Activated naive CD4-positive, alpha-beta T cell treated with anti-CD3 and anti-CD28 coated beads, Interleukin-2, amount 50 U/mL, for 24 hours (primary cell): ENCODE data around the gene SMS.

Experiments used
- H3K27ac Mint-ChIP-seq: one replicate; pipeline ENCODE4 v1.8.0; 2021; ENCODE audit warnings: mild to moderate bottlenecking, mixed read lengths
- H3K27me3 Mint-ChIP-seq: one replicate; pipeline ENCODE4 v1.8.0; 2021; ENCODE audit warnings: mixed read lengths
- H3K36me3 Mint-ChIP-seq: one replicate; pipeline ENCODE4 v1.8.0; 2021; ENCODE audit warnings: mixed read lengths
- H3K4me1 Mint-ChIP-seq: one replicate; pipeline ENCODE4 v1.8.0; 2021; ENCODE audit warnings: mixed read lengths
- H3K4me3 Mint-ChIP-seq: one replicate; pipeline ENCODE4 v1.8.0; 2021; ENCODE audit warnings: mild to moderate bottlenecking, mixed read lengths
- H3K9me3 Mint-ChIP-seq: one replicate; pipeline ENCODE4 v1.8.0; 2021; ENCODE audit warnings: mixed read lengths

SMS gene

DNA sequence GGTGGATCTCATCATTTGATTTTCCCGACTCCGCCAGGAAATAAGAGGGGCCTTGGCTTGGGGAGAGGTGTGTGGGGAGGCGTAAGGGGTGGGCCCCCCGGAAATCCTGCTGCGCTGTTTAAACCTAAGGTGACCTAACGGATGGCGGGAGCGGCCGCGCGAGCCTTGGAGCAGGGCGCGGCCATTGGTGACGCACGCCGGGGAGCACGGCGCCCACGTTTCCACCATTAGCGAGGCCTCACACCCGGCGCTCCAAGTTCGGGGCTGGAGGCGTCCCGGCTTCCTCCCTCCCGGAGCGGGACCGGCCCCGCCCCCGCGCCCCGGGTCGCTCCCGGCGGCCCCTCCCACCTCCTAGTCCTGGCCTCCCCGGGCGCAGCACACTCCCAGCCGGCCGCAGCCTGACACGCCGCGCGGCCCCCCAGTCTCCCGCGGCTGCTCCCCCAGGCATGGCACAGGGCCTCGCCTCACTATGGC is at the start of gene SMS:
Gene SMS, plus strand, starts transcription at position 354 of the 474 bp plus-strand sequence. Its CDS starts 116 bp downstream, at position 470.
- peak within 1 kb of the TSS; percentile 90 for H3K27ac Mint-ChIP-seq
- H3K9me3 Mint-ChIP-seq = no peaks in the 10 kb centered on the region
- H3K27me3 Mint-ChIP-seq = no peaks in the 10 kb centered on the region

DNA sequence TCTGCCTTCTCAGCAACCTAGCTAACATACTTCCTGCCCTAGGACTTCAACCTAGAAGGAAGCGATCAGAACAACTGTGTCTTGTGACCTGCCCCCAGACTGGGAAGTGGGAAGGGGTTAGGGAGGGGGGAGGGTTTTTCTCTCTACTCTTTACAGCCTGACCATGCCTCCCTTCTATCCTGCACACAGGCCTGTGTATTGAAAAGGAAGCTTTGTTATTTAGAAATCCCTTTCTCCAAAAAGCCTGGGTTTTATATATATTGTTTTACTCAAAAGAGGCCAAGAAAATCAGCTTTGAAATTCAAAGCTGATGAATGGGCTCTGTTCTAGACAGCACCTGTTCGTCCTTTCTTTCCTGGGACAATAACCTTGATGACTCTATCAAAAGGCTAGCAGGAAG is 35.2 kb upstream of the SMS start:
- H3K9me3 Mint-ChIP-seq = no peaks in the 10 kb centered on the region
- H3K36me3 Mint-ChIP-seq = no peaks in the 10 kb centered on the region
- no peak overlapping the region for H3K4me3 Mint-ChIP-seq
- no peaks in the 10 kb centered on the region for H3K27me3 Mint-ChIP-seq
- no peak overlapping the region for H3K27ac Mint-ChIP-seq
- no peaks in the 10 kb centered on the region for H3K4me1 Mint-ChIP-seq

More for the DNA sequence above, at the start of gene SMS:
- Mint-ChIP-seq H3K36me3 (peaks cover 7% of the 10 kb centered on the region), H3K4me1 (peaks cover 28% of the 10 kb centered on the region), H3K4me3 (peak within 1 kb of the TSS; percentile 88)

DNA sequence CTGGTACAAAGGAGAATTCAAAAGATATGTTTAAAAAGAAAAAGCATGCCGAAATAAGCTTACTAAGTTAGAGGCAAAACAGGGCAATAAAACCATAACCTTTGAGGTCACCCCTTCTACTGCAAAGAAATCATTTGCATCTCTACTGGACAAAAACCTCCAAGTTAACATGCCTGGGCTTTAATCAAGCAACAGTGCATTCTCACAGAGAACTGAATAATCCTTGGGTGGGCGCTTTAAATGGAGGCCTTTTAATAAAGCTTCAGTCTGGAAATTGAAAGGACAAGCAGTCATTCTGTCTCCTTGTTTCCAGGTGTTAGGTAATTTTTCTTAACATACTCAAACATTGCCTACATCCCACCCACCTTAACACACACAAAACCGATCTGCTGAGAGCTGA is 34.6 kb upstream of the SMS start:
- H3K27me3 Mint-ChIP-seq = no peaks in the 10 kb centered on the region
- H3K9me3 Mint-ChIP-seq = no peaks in the 10 kb centered on the region
- H3K4me1 Mint-ChIP-seq = no peaks in the 10 kb centered on the region
- H3K4me3 Mint-ChIP-seq = no peak overlapping the region
- H3K36me3 Mint-ChIP-seq = no peaks in the 10 kb centered on the region
- H3K27ac Mint-ChIP-seq = no peak overlapping the region

DNA sequence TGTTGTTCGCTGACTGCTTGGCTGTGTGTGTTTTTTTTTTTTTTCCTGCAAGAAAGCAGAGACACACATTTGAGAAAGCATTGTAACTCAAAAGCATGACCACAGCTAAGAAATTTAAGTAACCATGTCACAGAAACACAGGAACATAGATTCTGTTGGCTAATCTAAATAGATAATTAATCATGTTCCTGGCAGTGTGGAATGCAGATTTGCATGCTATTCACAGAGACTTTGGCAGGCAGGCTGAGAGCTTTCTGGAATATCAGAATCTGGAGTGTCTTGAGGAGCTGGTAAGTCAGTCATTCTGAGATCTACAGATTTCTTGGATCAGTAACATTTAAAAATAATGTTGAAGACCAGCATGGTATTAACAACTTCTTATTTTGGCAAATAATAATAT is 33.2 kb upstream of the SMS start:
- H3K4me1 Mint-ChIP-seq = no peaks in the 10 kb centered on the region
- H3K4me3 Mint-ChIP-seq = no peak overlapping the region
- no peaks in the 10 kb centered on the region for H3K27me3 Mint-ChIP-seq
- peaks cover 3% of the 10 kb centered on the region for H3K36me3 Mint-ChIP-seq
- H3K27ac Mint-ChIP-seq = no peak overlapping the region
- H3K9me3 Mint-ChIP-seq = no peaks in the 10 kb centered on the region

DNA sequence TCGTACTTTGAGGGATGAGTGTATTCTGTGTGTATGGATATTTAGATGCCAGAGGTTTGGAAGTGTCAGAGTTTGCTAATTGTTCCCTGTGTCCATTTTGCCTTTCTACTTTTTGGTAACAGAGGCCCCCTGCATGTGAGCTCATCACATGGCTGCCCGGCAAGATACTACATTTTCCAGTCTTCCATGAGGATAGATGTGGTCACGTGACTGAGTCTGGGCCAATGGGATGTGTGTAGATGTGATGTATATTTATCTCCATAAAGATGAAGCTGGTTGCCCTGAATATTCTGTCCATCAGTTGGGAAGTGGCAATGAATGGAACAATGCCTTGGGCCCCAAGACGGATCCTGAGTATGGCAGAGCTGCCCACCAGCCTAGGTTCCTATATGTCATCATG is 29.0 kb upstream of the SMS start:
- H3K4me3 Mint-ChIP-seq = no peak overlapping the region
- H3K4me1 Mint-ChIP-seq = no peaks in the 10 kb centered on the region
- H3K27ac Mint-ChIP-seq = no peak overlapping the region
- peaks cover 3% of the 10 kb centered on the region for H3K36me3 Mint-ChIP-seq
- H3K27me3 Mint-ChIP-seq = no peaks in the 10 kb centered on the region
- H3K9me3 Mint-ChIP-seq = no peaks in the 10 kb centered on the region

DNA sequence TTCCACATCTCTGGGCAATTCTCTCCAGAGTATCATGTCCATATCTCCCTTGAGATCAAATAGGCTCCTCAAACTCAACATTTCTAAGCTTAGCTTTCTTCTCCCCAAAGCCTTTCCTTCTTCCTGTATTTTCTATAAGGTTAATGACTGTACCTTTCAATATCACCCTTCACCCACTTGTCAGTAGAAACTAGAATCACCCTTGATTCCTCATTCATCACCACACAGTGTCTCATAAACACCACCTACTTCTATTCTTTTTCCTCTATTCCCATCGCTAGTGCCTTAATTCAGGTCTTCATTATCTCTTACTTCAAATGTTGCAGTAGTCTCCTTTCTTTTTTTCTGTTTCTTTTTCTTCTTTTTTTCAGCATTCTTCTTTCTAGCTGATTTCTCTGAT is 28.3 kb upstream of the SMS start:
- H3K36me3 Mint-ChIP-seq = peaks cover 3% of the 10 kb centered on the region
- no peak overlapping the region for H3K4me3 Mint-ChIP-seq
- H3K4me1 Mint-ChIP-seq = no peaks in the 10 kb centered on the region
- no peaks in the 10 kb centered on the region for H3K27me3 Mint-ChIP-seq
- no peaks in the 10 kb centered on the region for H3K9me3 Mint-ChIP-seq
- no peak overlapping the region for H3K27ac Mint-ChIP-seq

DNA sequence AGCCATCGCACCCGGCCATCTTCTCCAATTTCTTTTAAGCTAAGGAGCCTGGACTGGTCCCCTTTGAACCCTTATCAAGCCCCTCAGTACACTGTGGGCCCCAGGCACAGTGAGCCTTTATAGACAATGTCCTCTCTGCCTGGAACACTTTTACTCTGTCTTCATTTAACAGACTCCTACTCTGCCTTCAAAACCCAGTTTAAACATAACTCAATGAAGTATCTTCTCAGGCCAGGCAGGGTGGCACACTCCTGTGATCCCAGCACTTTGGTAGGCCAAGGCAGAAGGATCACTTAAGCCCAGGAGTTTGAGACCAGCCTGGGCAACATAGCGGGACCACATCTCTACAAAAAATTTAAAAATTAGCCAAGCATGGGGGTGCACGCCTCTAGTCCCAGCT is 27.5 kb upstream of the SMS start:
- no peaks in the 10 kb centered on the region for H3K4me1 Mint-ChIP-seq
- peaks cover 3% of the 10 kb centered on the region for H3K36me3 Mint-ChIP-seq
- no peaks in the 10 kb centered on the region for H3K9me3 Mint-ChIP-seq
- H3K27me3 Mint-ChIP-seq = no peaks in the 10 kb centered on the region
- no peak overlapping the region for H3K4me3 Mint-ChIP-seq
- no peak overlapping the region for H3K27ac Mint-ChIP-seq

DNA sequence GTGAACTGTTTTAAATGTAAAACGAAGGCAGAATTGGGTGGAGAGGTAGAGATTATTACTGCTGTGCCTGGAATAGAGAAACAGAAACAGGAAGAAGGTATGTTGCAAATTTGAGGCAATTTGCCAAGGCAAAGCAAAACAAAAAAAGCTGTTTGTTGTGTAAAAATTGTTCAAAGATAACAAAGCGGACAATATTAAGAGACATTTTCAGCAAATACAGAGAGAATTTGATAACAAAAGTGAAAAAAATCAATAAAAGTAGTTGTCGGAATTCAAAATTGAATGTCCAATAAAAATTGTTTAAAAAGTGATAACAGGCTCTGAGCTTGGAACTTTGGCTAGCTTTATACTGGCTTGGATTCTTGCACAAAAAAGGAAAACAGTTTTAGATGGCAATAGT is 14.4 kb upstream of the SMS start:
- Mint-ChIP-seq H3K9me3 (no peaks in the 10 kb centered on the region), H3K36me3 (peaks cover 4% of the 10 kb centered on the region), H3K4me1 (peaks cover 26% of the 10 kb centered on the region), H3K27me3 (no peaks in the 10 kb centered on the region), H3K4me3 (no peak overlapping the region), H3K27ac (no peak overlapping the region)

DNA sequence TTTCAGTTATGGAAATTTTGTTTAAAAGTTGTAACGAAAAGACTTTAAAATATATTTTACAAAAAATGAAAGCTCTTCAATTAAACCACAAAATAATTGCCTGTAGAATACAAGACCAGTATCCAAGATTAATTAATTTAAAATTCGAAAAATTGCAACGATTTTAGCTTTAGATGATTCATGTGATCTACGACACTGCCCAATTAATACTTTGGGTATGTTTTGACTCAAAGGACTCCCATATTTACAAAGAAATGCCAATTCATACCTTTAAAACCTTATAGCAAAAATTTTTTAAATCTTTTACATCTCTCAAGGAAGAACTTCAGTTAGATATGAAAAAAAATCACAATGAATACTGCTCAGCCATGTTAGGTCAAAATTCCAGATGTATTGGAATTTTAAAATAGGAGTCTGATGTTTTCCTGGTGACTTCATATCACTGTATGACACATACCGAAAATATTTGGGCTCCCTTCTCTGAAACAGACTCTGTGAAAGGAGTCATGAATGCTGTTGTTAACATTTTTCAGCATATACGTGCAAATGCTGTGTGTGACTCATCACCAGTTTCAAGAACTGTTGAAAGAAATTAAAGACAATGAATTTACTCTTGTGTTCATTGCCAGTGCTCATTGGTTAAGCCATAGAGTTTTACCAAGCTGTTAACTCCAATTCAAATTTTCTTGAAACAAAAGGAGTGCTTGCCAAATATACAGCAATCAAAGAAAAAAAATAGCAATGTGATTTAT is 13.8 kb upstream of the SMS start:
- Mint-ChIP-seq H3K27me3 (no peaks in the 10 kb centered on the region), H3K9me3 (no peaks in the 10 kb centered on the region), H3K27ac (peak overlapping the region; percentile 86)

DNA sequence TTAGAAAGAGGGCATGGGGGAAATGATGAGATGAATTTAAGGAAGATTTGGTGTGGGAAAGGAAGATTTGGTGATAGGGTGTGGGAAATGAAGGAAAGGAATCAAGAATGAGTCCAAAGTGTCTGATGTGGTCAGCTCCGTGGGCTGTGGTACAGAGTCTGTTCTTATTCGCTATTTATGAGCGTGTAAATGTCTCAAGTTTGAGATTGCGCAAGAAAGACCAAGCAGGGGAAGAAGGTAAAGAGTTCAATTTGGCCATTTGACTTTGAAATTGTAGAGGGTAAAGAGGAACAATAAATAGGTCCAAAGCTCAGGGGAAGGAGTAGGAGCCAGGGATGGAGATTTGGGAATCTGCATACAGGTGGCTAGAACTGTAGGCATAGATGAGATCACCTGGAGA is 11.3 kb upstream of the SMS start:
- Mint-ChIP-seq H3K36me3 (peaks cover 4% of the 10 kb centered on the region), H3K27me3 (no peaks in the 10 kb centered on the region), H3K9me3 (no peaks in the 10 kb centered on the region), H3K27ac (peak overlapping the region; percentile 30), H3K4me1 (peaks cover 26% of the 10 kb centered on the region), H3K4me3 (no peak overlapping the region)

More for the DNA sequence above, 13.8 kb upstream of the SMS start:
- Mint-ChIP-seq H3K36me3 (peaks cover 4% of the 10 kb centered on the region), H3K4me3 (no peak overlapping the region), H3K4me1 (peaks cover 26% of the 10 kb centered on the region)

DNA sequence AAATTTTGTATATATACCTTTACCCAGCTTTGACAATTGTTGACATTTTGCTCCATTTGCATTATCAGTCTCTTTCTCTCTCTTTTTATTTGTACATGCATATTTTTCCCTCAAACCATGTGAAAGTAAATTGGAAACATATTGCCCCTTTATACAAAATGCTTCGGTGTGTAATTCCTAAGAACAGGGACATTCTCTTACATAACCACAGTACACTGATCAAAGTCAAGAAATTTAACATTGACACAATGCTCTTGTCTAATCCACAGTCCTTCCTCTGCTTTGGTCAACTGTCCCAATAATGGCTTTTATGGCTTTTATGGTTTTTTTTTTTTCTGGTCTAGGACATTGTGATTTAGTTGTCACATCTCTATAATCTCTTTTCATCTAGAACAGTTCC is 9.5 kb upstream of the SMS start:
- no peaks in the 10 kb centered on the region for H3K9me3 Mint-ChIP-seq
- peaks cover 4% of the 10 kb centered on the region for H3K36me3 Mint-ChIP-seq
- peaks cover 26% of the 10 kb centered on the region for H3K4me1 Mint-ChIP-seq
- no peaks in the 10 kb centered on the region for H3K27me3 Mint-ChIP-seq
- no peak overlapping the region for H3K4me3 Mint-ChIP-seq
- H3K27ac Mint-ChIP-seq = no peak overlapping the region

DNA sequence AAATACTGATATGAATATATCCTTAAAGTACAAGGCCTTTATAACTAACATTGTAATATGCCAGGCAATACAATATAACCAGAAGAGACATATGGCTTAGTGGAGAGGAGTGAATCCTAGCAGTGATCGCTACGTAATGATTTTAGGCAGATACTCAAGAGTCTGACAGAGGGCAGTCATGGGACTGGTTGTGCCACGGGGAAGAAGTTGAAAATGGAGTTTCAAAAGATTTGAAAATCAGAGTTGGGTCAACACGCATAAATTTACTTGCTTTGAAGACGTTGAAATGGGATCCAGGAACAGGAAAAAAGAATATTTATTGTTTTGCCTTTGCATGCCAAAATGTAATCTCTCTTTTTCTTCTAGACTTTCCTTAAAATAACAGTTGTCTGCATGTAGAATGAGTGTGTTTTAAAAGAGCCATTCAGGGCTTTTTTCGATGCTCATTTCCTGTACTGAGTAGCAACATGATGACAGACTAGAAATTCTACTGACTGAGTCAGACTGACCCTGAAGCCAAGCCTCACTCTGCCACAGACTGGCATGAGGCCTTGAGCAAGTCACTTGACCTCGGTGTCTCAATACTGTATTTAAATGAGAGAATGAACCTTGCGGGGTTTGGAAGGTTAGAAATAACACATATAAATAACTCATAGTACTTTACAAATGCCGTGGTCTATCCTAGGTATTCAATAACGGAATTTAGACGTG is 8.1 kb upstream of the SMS start:
- Mint-ChIP-seq H3K9me3 (no peaks in the 10 kb centered on the region), H3K36me3 (peaks cover 4% of the 10 kb centered on the region), H3K27ac (no peak overlapping the region)

DNA sequence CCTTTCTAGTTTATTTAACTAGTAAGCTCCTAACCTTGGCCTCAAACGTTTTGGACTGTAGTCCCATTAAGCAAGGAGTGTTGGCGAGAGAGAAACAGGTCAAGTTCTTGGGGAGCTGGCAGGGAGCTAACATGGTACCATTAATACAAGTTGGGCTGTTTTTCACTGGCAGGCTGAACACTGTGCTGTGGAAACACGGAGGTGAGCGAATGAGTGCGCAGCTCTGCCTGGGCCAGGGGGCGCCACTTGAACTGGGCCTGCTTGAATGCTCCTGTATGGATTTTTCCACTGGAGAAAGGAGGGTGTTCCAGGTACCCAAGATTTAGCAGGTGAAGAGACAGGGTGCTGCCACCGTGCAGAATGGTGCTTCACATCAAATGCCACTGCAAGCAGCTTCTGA is 7.4 kb upstream of the SMS start:
- peaks cover 17% of the 10 kb centered on the region for H3K4me1 Mint-ChIP-seq
- H3K27ac Mint-ChIP-seq = no peak overlapping the region
- no peaks in the 10 kb centered on the region for H3K27me3 Mint-ChIP-seq
- no peaks in the 10 kb centered on the region for H3K9me3 Mint-ChIP-seq
- H3K36me3 Mint-ChIP-seq = peaks cover 4% of the 10 kb centered on the region
- no peak overlapping the region for H3K4me3 Mint-ChIP-seq

More for the DNA sequence above, 8.1 kb upstream of the SMS start:
- no peaks in the 10 kb centered on the region for H3K27me3 Mint-ChIP-seq
- no peak overlapping the region for H3K4me3 Mint-ChIP-seq
- peaks cover 17% of the 10 kb centered on the region for H3K4me1 Mint-ChIP-seq

DNA sequence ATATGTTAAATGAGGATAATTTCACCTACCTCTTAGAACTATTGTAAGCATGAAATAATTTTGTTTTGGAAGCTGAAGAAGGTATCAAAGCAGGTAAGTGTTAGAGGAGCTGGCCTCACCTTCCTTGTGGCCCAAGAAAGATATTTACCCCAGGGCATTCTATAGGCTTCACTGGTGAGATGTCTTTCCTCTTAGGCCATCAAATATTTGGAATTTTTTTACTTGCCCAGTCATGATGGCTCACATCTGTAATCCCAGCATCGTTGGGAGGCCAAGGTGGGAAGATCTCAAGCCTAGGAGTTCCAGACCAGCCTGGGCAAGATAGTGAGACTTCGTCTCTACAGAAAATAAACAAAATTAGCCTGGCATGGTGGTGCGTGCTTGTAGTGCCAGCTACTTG is 6.1 kb upstream of the SMS start:
- no peaks in the 10 kb centered on the region for H3K36me3 Mint-ChIP-seq
- no peak overlapping the region for H3K4me3 Mint-ChIP-seq

DNA sequence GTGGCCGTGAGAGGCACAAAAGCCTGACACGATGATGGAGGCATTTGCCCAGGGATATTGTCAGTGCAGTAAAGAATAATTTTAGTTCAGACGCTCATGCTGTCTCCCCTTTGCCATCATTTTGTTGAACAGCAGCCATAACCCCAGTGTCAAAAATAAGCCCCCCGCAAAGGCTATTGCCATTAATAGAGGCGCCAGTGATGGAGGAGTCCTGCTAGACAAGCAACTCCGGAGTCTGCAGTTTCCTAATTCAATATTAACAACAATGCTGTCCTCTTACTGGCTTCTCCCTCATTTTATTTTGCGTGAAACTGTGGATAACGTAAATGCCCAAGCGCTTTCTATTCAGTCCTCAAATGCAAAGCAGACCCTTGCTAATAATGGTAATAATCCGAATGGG is 603 bp upstream of the SMS start:
- H3K4me3 Mint-ChIP-seq = peak overlapping the region; percentile 73
- peaks cover 28% of the 10 kb centered on the region for H3K4me1 Mint-ChIP-seq
- peaks cover 7% of the 10 kb centered on the region for H3K36me3 Mint-ChIP-seq
- no peaks in the 10 kb centered on the region for H3K9me3 Mint-ChIP-seq
- peak overlapping the region; percentile 47 for H3K27ac Mint-ChIP-seq
- H3K27me3 Mint-ChIP-seq = no peaks in the 10 kb centered on the region

More for the DNA sequence above, 6.1 kb upstream of the SMS start:
- Mint-ChIP-seq H3K27ac (no peak overlapping the region), H3K27me3 (no peaks in the 10 kb centered on the region), H3K4me1 (peaks cover 12% of the 10 kb centered on the region), H3K9me3 (no peaks in the 10 kb centered on the region)

DNA sequence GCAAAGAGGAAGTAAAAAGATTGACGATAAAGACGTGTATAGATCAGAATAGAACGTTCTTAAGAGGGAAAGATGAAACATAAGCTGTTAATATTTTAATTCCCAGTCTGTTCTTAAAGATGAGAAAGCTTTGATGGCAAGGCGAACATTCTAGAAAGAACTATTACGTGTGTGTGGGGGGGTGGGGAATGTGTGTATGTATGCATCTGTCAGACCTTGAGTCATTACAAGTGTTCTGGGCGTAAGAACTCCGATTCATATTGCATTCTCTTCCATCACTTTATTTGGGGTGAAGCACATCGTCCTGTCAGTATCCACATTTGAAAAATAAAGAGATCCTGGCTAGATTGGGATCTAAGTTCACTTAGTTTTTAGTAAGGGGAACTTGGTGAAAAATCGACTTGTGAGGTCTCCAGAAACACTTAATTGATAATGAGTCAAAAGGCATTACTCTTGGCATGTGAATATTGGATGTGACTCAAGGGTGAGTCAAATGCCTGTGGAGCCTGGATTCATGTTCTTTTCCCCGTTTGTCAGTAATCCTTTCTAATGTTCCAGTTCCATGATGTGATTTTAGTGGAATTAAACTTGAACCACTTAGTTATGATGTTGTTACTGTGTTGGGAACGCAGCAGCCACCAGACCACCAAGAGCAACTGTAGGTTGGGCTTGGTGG is 3.1 kb downstream of the SMS start:
- Mint-ChIP-seq H3K36me3 (peaks cover 7% of the 10 kb centered on the region), H3K4me1 (peaks cover 46% of the 10 kb centered on the region), H3K27ac (peak overlapping the region; percentile 92), H3K27me3 (no peaks in the 10 kb centered on the region), H3K9me3 (no peaks in the 10 kb centered on the region), H3K4me3 (peak overlapping the region; percentile 84)
